ENCODE measurements around the gene NOP16. TPM values are rescaled to one million over a fixed set of nuclear protein-coding genes. Genes with fewer than 3 reads are reported as not detected.

The NOP16 gene
- total RNA-seq (10 to 100 TPM in 2 of 5 donors, 1 to 10 TPM in 2, not detected in 1; 4.3 to 55.8 (median 9.2) TPM), polyA plus RNA-seq (10 to 100 TPM; 30.9 to 55.5 (median 38.0) TPM)
- long read RNA-seq, donor 1, partial matches to known transcripts = 226 of 232 reads
- long read RNA-seq, donor 1, other reads (novel, unspliced or antisense) = 0 of 232 reads
- long read RNA-seq, donor 2, partial matches to known transcripts = 0 of 7 reads
- long read RNA-seq, donor 2, other reads (novel, unspliced or antisense) = 0 of 7 reads
- long read RNA-seq, donor 3, transcript NOP16-207 (5 exons, 1,258 nt) = major isoform, 7 of 8 reads
- long read RNA-seq, donor 3, partial matches to known transcripts = 0 of 8 reads
- long read RNA-seq, donor 3, other reads (novel, unspliced or antisense) = 0 of 8 reads
- long read RNA-seq, donor 4, partial matches to known transcripts = 0 of 3 reads
- long read RNA-seq, donor 4, other reads (novel, unspliced or antisense) = 0 of 3 reads
- long read RNA-seq, donor 5, transcript NOP16-207 (5 exons, 1,258 nt) = major isoform, 10 of 17 reads
- long read RNA-seq, donor 5, partial matches to known transcripts = 0 of 17 reads
- long read RNA-seq, donor 5, other reads (novel, unspliced or antisense) = 0 of 17 reads
- long read RNA-seq, donor 6, transcript NOP16-207 (5 exons, 1,258 nt) = major isoform, 16 of 26 reads
- long read RNA-seq, donor 6, transcript NOP16-211 (5 exons, 954 nt) = minor isoform, 7 of 26 reads
- long read RNA-seq, donor 6, partial matches to known transcripts = 0 of 26 reads
- long read RNA-seq, donor 6, other reads (novel, unspliced or antisense) = 0 of 26 reads
- long read RNA-seq, donor 7, transcript NOP16-207 (5 exons, 1,258 nt) = major isoform, 8 of 11 reads
- long read RNA-seq, donor 7, partial matches to known transcripts = 0 of 11 reads
- long read RNA-seq, donor 7, other reads (novel, unspliced or antisense) = 0 of 11 reads
- long read RNA-seq, donor 8, transcript NOP16-207 (5 exons, 1,258 nt) = major isoform, 14 of 19 reads
- long read RNA-seq, donor 8, partial matches to known transcripts = 0 of 19 reads
- long read RNA-seq, donor 8, other reads (novel, unspliced or antisense) = 0 of 19 reads
- long read RNA-seq, donor 9, transcript NOP16-207 (5 exons, 1,258 nt) = major isoform, 17 of 22 reads
- long read RNA-seq, donor 9, partial matches to known transcripts = 0 of 22 reads
- long read RNA-seq, donor 9, other reads (novel, unspliced or antisense) = 0 of 22 reads
- long read RNA-seq, donor 10, partial matches to known transcripts = 102 of 105 reads
- long read RNA-seq, donor 10, other reads (novel, unspliced or antisense) = 0 of 105 reads

GRCh38 chr5:176388444-176389134, at the start of gene NOP16, which contains the start of gene HIGD2A:
NOP16 (minus strand) TSS chr5:176388598; CDS start chr5:176388539, 59 bp downstream.
HIGD2A (plus strand) TSS chr5:176388751; CDS start chr5:176388820, 69 bp downstream.
- peaks cover 29 to 66% (median 53%) of the 10 kb centered on the region in 4 donors for H3K36me3 ChIP-seq
- H3K4me3 ChIP-seq = peak within 1 kb of the TSS; percentile 71 to 100 (median 92)
- DNase-seq = peak; percentile 99
- H3K9me3 ChIP-seq = no peaks in the 10 kb centered on the region
- TF ChIP-seq CTCF (IDR thresholded peaks at IDR 0.05) = peak in 1 of 7 experiments; percentile 53
- TF ChIP-seq EP300 (IDR thresholded peaks at IDR 0.05) = no peak
- TF ChIP-seq POLR2AphosphoS5 (IDR thresholded peaks at IDR 0.05) = peak in 2 of 3 donors; percentile 80 to 92
- no peak for TF ChIP-seq POLR2A (IDR thresholded peaks at IDR 0.05)
- peaks cover 16 to 36% (median 31%) of the 10 kb centered on the region in 4 donors for H3K4me1 ChIP-seq
- H3K27ac ChIP-seq = peak within 1 kb of the TSS; percentile 93 to 98 (median 97)
- 0 to 1% (median 0%) methylated on average over 47 of the region's 47 CpGs for WGBS, 5 donors
- no peaks in the 10 kb centered on the region for H3K27me3 ChIP-seq
- intact Hi-C loops (cut with DNase I; ENCODE audit: low total_unique reads) = no loop called here

GRCh38 chr5:176436656-176437055, 48.3 kb upstream of the NOP16 start:
- no peak for TF ChIP-seq POLR2A (IDR thresholded peaks at IDR 0.05)
- no peak for TF ChIP-seq CTCF (IDR thresholded peaks at IDR 0.05)
- no peak for TF ChIP-seq POLR2AphosphoS5 (IDR thresholded peaks at IDR 0.05)
- TF ChIP-seq EP300 (IDR thresholded peaks at IDR 0.05) = no peak
- WGBS, 5 donors = 18 to 30% (median 26%) methylated on average over 5 of the region's 5 CpGs
- H3K27ac ChIP-seq = no peak overlapping the region

GRCh38 chr5:176432707-176433106, 44.3 kb upstream of the NOP16 start:
- Histone ChIP-seq H3K4me1 (peaks cover 0 to 6% (median 0%) of the 10 kb centered on the region in 4 donors), H3K36me3 (no peaks in the 10 kb centered on the region), H3K4me3 (no peak overlapping the region), H3K27ac (no peak overlapping the region), H3K9me3 (no peaks in the 10 kb centered on the region), H3K27me3 (peaks cover 0 to 13% (median 0%) of the 10 kb centered on the region in 3 donors)
- no peak for DNase-seq
- no peak for TF ChIP-seq POLR2AphosphoS5 (IDR thresholded peaks at IDR 0.05)
- TF ChIP-seq EP300 (IDR thresholded peaks at IDR 0.05) = no peak
- no peak for TF ChIP-seq POLR2A (IDR thresholded peaks at IDR 0.05)
- no peak for TF ChIP-seq CTCF (IDR thresholded peaks at IDR 0.05)
- intact Hi-C loops (cut with DNase I; ENCODE audit: low total_unique reads) = no loop called here
- WGBS, 5 donors = 81 to 93% (median 91%) methylated on average over 4 to 5 of the region's 5 CpGs

More at GRCh38 chr5:176436656-176437055, 48.3 kb upstream of the NOP16 start:
- H3K4me3 ChIP-seq = no peak overlapping the region
- H3K36me3 ChIP-seq = no peaks in the 10 kb centered on the region
- intact Hi-C loops (cut with DNase I; ENCODE audit: low total_unique reads) = no loop called here
- peaks cover 0 to 15% (median 0%) of the 10 kb centered on the region in 3 donors for H3K27me3 ChIP-seq
- DNase-seq = no peak
- peaks cover 0 to 6% (median 0%) of the 10 kb centered on the region in 4 donors for H3K4me1 ChIP-seq
- H3K9me3 ChIP-seq = no peaks in the 10 kb centered on the region
